Endothelial cell (in vitro differentiated cells): ENCODE measurements around the gene GDF15. TPM values are rescaled to one million over a fixed set of nuclear protein-coding genes. Genes with fewer than 3 reads are reported as not detected.

Experiments used
- DNase-seq: peaks from one replicate; pipeline ENCODE4 v3.0.0; 2021; ENCODE audit warnings: low spot score
- H3K27ac Mint-ChIP-seq: one replicate; pipeline ENCODE4 v1.8.0; 2021; ENCODE audit warnings: mixed read lengths, inconsistent platforms; ENCODE audit not compliant: unreplicated experiment
- H3K27me3 Mint-ChIP-seq: one replicate; pipeline ENCODE4 v1.8.0; 2021; ENCODE audit warnings: mild to moderate bottlenecking, moderate library complexity, mixed read lengths, inconsistent platforms; ENCODE audit not compliant: unreplicated experiment
- H3K36me3 Mint-ChIP-seq: one replicate; pipeline ENCODE4 v1.8.0; 2021; ENCODE audit warnings: mild to moderate bottlenecking, low read depth, mixed read lengths, inconsistent platforms; ENCODE audit not compliant: unreplicated experiment
- H3K4me1 Mint-ChIP-seq: one replicate; pipeline ENCODE4 v1.8.0; 2021; ENCODE audit warnings: mild to moderate bottlenecking, mixed read lengths, inconsistent platforms; ENCODE audit not compliant: unreplicated experiment
- H3K4me3 Mint-ChIP-seq: one replicate; pipeline ENCODE4 v1.8.0; 2021; ENCODE audit warnings: mild to moderate bottlenecking, mixed read lengths, inconsistent platforms; ENCODE audit not compliant: unreplicated experiment
- H3K9me3 Mint-ChIP-seq: one replicate; pipeline ENCODE4 v1.8.0; 2021; ENCODE audit warnings: mixed read lengths, inconsistent platforms; ENCODE audit not compliant: unreplicated experiment
- total RNA-seq: library from RNA; stranded (reverse); fragmentation: NEBNext Ultra II Directional; extraction: Animal tissue kit (Norgen Biotek cat#: 25700); gene quantifications from one replicate; pipeline ENCODE4 v1.2.1, GENCODE V29; 2021; ENCODE audit not compliant: unreplicated experiment
- TF ChIP-seq, protein P1 (sequence below): fragments of 200-600 bp; sonication (generic); IDR thresholded peaks from one replicate; pipeline ENCODE4 v1.5.0; 2021; ENCODE audit warnings: antibody characterized with exemption; ENCODE audit not compliant: unreplicated experiment

The GDF15 gene
- total RNA-seq, 1 donor from 2014 or later: 1.3 TPM

GRCh38 chr19:18406749-18407148, 20.8 kb downstream of the GDF15 start:
- H3K4me3 Mint-ChIP-seq: no peak overlapping the region
- H3K4me1 Mint-ChIP-seq: peaks cover 5% of the 10 kb centered on the region
- no peak for DNase-seq
- peaks cover 11% of the 10 kb centered on the region for H3K27me3 Mint-ChIP-seq
- TF ChIP-seq, protein P1, sequence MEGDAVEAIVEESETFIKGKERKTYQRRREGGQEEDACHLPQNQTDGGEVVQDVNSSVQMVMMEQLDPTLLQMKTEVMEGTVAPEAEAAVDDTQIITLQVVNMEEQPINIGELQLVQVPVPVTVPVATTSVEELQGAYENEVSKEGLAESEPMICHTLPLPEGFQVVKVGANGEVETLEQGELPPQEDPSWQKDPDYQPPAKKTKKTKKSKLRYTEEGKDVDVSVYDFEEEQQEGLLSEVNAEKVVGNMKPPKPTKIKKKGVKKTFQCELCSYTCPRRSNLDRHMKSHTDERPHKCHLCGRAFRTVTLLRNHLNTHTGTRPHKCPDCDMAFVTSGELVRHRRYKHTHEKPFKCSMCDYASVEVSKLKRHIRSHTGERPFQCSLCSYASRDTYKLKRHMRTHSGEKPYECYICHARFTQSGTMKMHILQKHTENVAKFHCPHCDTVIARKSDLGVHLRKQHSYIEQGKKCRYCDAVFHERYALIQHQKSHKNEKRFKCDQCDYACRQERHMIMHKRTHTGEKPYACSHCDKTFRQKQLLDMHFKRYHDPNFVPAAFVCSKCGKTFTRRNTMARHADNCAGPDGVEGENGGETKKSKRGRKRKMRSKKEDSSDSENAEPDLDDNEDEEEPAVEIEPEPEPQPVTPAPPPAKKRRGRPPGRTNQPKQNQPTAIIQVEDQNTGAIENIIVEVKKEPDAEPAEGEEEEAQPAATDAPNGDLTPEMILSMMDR: no peak
- H3K9me3 Mint-ChIP-seq: no peaks in the 10 kb centered on the region
- no peaks in the 10 kb centered on the region for H3K36me3 Mint-ChIP-seq
- no peak overlapping the region for H3K27ac Mint-ChIP-seq

DNA sequence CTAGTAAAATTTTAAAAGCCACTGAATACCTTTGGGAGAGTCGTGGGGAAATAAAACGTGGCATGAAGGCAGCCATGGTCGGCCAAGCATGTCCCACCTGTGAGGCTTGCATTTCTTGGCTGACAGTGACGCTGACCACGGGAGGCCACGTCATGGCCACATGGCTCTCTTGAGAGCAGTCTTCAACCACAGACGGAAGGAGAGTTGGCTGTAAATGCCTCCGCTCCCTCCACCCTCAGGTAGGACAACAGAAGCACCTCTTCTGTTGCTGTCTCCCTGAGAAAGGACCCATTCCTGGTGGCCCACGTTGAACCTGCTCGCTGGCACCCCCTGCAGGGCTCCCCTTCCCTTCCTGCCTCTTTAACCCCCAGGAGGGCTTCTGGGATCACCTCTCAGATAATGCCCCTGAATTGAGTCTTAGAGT, 22.1 kb downstream of the GDF15 start:
- H3K36me3 Mint-ChIP-seq: no peaks in the 10 kb centered on the region
- peak; percentile 62 for DNase-seq
- no peaks in the 10 kb centered on the region for H3K4me1 Mint-ChIP-seq
- H3K9me3 Mint-ChIP-seq: no peaks in the 10 kb centered on the region
- peaks cover 11% of the 10 kb centered on the region for H3K27me3 Mint-ChIP-seq
- TF ChIP-seq, protein P1: peak; percentile 50
- H3K27ac Mint-ChIP-seq: no peak overlapping the region
- no peak overlapping the region for H3K4me3 Mint-ChIP-seq

DNA sequence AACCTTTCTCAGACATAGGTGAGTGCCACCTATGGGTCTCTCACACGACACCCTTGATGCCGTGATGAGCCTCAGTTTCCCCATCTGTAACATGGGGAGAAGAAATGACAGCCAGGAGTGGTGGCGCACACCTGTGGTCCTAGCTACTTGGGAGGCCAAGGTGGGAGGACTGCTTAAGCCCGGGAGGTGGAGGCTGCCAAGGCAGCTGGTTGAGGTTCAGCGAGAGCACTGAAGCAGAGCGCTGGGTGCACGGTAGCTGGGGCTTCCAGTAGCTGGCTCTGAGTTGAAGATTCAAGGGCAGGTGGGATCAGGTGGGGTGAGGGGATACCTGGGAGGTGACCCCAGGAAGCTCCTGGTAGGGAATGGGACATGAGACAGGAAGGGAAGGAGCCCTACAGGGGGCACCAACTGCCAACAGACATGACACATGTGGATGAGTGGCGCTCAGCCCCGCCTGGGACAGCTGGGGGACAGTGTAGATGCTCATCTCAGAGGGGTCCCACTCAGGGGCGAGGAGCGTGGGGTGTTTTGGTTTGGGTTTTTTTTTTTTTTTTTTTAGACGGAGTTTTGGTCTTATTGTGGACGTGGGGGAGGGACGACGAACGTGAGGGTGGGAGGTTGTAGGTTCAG, 26.8 kb downstream of the GDF15 start:
- TF ChIP-seq, protein P1: no peak
- peaks cover 15% of the 10 kb centered on the region for H3K27me3 Mint-ChIP-seq
- no peaks in the 10 kb centered on the region for H3K36me3 Mint-ChIP-seq
- no peak for DNase-seq
- H3K4me3 Mint-ChIP-seq: peak overlapping the region; percentile 24
- H3K9me3 Mint-ChIP-seq: no peaks in the 10 kb centered on the region
- no peak overlapping the region for H3K27ac Mint-ChIP-seq
- peaks cover 8% of the 10 kb centered on the region for H3K4me1 Mint-ChIP-seq

GRCh38 chr19:18414504-18415177, 28.7 kb downstream of the GDF15 start:
- DNase-seq: no peak
- Mint-ChIP-seq H3K9me3 (no peaks in the 10 kb centered on the region), H3K4me1 (peaks cover 14% of the 10 kb centered on the region), H3K27me3 (peaks cover 16% of the 10 kb centered on the region), H3K4me3 (no peak overlapping the region), H3K27ac (no peak overlapping the region), H3K36me3 (no peaks in the 10 kb centered on the region)
- TF ChIP-seq, protein P1: no peak

DNA sequence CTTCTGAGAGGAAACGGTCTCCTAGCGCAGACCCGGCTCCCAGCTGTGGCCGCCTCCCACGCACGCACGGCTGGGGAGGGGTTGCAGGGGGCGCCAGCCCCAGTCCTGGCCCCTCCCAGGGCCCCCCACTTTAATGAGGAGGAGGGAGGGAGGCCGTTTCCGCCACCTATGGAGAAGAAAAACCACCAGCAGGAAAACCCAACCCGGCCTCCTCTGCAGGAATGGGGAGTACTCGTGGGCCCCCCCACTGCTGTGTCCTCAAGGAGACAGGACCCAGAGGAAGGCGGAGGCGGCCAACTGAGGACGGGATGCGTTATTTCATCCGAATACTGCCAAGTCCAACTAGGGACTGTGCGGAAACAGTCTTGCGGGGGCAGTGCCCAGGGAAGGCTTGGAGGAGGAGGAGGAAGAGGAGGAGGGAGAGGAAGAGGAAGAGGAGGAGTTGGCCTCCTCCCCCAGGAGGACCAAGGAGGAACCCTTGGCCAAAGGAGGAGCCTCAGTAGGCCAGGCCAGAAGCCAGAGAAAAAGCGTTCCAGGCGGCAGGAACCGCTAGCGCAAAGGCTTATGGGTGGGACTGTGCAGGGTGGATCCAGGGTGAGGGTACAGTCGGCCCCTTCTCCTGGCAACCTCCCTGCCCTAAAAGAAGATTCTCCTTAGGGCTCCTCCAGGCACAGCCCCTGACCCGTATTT, 29.4 kb downstream of the GDF15 start:
- H3K9me3 Mint-ChIP-seq: no peaks in the 10 kb centered on the region
- no peak overlapping the region for H3K27ac Mint-ChIP-seq
- no peak overlapping the region for H3K4me3 Mint-ChIP-seq
- peaks cover 19% of the 10 kb centered on the region for H3K27me3 Mint-ChIP-seq
- peaks cover 14% of the 10 kb centered on the region for H3K4me1 Mint-ChIP-seq
- DNase-seq: no peak
- H3K36me3 Mint-ChIP-seq: no peaks in the 10 kb centered on the region
- TF ChIP-seq, protein P1: no peak
